Activated CD8-positive, alpha-beta T cell treated with anti-CD3 and anti-CD28 coated beads for 36 hours (primary cell): ENCODE data around the gene IGFL3. TPM values are rescaled to one million over a fixed set of nuclear protein-coding genes. Genes with fewer than 3 reads are reported as not detected.
"Not testable (repeated sequence)": the region's sequence is repeated elsewhere in the genome, so short reads cannot be mapped to it uniquely, and the experiment has no call there.

Experiments
- ATAC-seq: fragments of 200-7000 bp; cut with Tn5 transposase; one replicate; pipeline ENCODE4 v1.10.0; 2021; ENCODE audit warnings: mild to moderate bottlenecking, moderate library complexity
- CTCF ChIA-PET: fragments of 350-600 bp; sonication (Branson Sonifier 250); formaldehyde crosslinking; loops from one replicate; lab custom pipeline; 2021; ENCODE audit warnings: antibody characterized with exemption; lab: Charles Lee
- POLR2A ChIA-PET: fragments of 350-600 bp; sonication (Branson Sonifier 250); formaldehyde crosslinking; loops from one replicate; lab custom pipeline; 2021; ENCODE audit warnings: antibody characterized with exemption; lab: Charles Lee
- DNase-seq: peaks from one replicate; pipeline ENCODE4 v3.0.0-alpha.2; 2020
- H3K27ac Mint-ChIP-seq: one replicate; pipeline ENCODE4 v1.8.0; 2021; ENCODE audit warnings: mild to moderate bottlenecking, mixed read lengths
- H3K27me3 Mint-ChIP-seq: one replicate; pipeline ENCODE4 v1.8.0; 2021; ENCODE audit warnings: mixed read lengths
- H3K36me3 Mint-ChIP-seq: one replicate; pipeline ENCODE4 v1.8.0; 2021; ENCODE audit warnings: low read depth, mixed read lengths
- H3K4me1 Mint-ChIP-seq: one replicate; pipeline ENCODE4 v1.8.0; 2021; ENCODE audit warnings: low read depth, mixed read lengths
- H3K4me3 Mint-ChIP-seq: one replicate; pipeline ENCODE4 v1.8.0; 2021; ENCODE audit warnings: mild to moderate bottlenecking, moderate library complexity, mixed read lengths
- H3K9me3 Mint-ChIP-seq: one replicate; pipeline ENCODE4 v1.8.0; 2021; ENCODE audit warnings: mixed read lengths
- intact Hi-C: fragments of 100-400 bp; cut with micrococcal nuclease; formaldehyde crosslinking; loops from one replicate; pipeline ENCODE4 v1.10.0; 2022
- total RNA-seq, 2 experiments: library from RNA; stranded (reverse); gene quantifications; one replicate each; pipeline ENCODE4 v1.2.3, GENCODE V29; 2021
- TF ChIP-seq, protein P1 (sequence below): fragments of 200-600 bp; IDR thresholded peaks from one replicate; pipeline ENCODE4 v1.8.0; 2022; ENCODE audit warnings: antibody characterized with exemption, mild to moderate bottlenecking

The IGFL3 gene
- total RNA-seq, 2 experiments from 2014 or later, result not detected

DNA sequence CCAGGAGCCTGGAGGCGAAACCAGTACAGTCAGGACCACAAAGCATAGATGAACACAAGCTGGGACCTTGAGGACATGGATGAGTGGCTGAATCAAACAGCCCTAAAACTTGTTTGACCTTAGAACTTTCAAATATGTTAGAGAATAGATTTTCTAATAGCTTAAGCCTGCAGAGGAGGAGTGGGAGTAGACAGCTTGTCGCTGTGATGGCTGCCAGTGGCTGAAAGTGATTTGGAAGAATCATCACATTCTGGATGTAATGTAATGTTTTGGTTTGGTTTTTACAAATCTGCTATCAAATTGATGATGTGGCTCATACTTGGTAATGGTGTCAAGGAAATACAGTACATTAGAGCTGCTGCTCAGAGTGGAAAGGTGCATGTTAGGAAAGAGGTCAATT is 12.0 kb downstream of the IGFL3 start:
- H3K4me3 Mint-ChIP-seq, result no peak overlapping the region
- ATAC-seq (no peak), DNase-seq (no peak)
- peaks cover 44% of the 10 kb centered on the region for H3K27me3 Mint-ChIP-seq
- ChIA-PET POLR2A (no interaction called here), CTCF (interaction anchor here (1.2 to 1.9 kb wide), 2 partner anchors 30 to 63 kb away, joined by 4 read pairs; no protein-coding TSS in a partner anchor)
- no peaks in the 10 kb centered on the region for H3K36me3 Mint-ChIP-seq
- peaks cover 2% of the 10 kb centered on the region for H3K9me3 Mint-ChIP-seq
- no peak overlapping the region for H3K27ac Mint-ChIP-seq
- TF ChIP-seq, protein P1, sequence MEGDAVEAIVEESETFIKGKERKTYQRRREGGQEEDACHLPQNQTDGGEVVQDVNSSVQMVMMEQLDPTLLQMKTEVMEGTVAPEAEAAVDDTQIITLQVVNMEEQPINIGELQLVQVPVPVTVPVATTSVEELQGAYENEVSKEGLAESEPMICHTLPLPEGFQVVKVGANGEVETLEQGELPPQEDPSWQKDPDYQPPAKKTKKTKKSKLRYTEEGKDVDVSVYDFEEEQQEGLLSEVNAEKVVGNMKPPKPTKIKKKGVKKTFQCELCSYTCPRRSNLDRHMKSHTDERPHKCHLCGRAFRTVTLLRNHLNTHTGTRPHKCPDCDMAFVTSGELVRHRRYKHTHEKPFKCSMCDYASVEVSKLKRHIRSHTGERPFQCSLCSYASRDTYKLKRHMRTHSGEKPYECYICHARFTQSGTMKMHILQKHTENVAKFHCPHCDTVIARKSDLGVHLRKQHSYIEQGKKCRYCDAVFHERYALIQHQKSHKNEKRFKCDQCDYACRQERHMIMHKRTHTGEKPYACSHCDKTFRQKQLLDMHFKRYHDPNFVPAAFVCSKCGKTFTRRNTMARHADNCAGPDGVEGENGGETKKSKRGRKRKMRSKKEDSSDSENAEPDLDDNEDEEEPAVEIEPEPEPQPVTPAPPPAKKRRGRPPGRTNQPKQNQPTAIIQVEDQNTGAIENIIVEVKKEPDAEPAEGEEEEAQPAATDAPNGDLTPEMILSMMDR, result no peak
- intact Hi-C loops, result no loop called here
- H3K4me1 Mint-ChIP-seq, result peaks cover 19% of the 10 kb centered on the region

DNA sequence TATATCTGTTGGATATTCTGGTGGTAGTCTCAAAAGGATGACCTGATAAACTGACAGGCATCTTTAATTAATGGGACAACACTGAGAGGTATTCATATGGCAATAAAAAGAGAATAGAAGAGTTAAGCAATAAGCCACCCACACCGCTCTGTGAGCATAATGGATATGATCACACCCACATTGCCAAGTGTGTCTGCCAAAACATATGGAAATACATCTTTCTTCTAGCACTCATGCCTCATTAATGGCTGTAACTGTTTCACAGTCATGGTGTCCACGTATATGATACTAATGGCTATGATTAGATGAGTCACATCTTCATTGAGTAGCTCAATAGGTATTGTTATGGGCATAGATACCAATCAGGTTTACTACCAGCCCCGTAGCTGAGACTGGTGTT is 13.1 kb downstream of the IGFL3 start:
- DNase-seq (no peak), ATAC-seq (no peak)
- H3K27me3 Mint-ChIP-seq, result peaks cover 43% of the 10 kb centered on the region

DNA sequence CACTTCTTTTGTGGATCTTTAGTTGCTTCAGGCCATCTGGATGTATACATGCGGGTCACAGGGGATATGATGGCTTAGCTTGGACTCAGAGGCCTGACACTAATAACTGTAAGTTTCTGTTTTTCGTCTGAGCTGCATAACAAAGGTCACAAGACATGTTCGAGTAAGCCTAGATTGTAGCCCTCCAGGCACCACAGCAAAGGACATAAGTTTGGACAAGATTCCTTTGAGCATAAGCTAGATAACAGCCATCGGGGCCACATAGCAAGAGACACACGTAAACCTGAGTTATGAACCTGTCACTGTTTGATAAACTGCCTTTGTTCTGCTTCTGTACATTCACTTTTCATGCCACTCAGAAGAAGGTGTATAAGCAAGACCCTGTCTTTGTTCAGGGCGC is 14.6 kb downstream of the IGFL3 start:
- H3K27me3 Mint-ChIP-seq, result peaks cover 40% of the 10 kb centered on the region

More for the DNA sequence above, 13.1 kb downstream of the IGFL3 start:
- H3K36me3 Mint-ChIP-seq, result no peaks in the 10 kb centered on the region
- intact Hi-C loops, result no loop called here
- H3K9me3 Mint-ChIP-seq, result peaks cover 2% of the 10 kb centered on the region
- TF ChIP-seq, protein P1, result no peak
- H3K27ac Mint-ChIP-seq, result no peak overlapping the region
- no peak overlapping the region for H3K4me3 Mint-ChIP-seq
- ChIA-PET POLR2A (no interaction called here), CTCF (interaction anchor here (1.9 kb wide), 1 partner anchor 62 kb away, joined by 4 read pairs; no protein-coding TSS in a partner anchor)
- peaks cover 19% of the 10 kb centered on the region for H3K4me1 Mint-ChIP-seq

GRCh38 chr19:46107371-46107770 is 17.1 kb downstream of the IGFL3 start:
- POLR2A ChIA-PET, result no interaction called here

More for the DNA sequence above, 14.6 kb downstream of the IGFL3 start:
- Mint-ChIP-seq H3K36me3 (no peaks in the 10 kb centered on the region), H3K27ac (no peak overlapping the region), H3K4me1 (peaks cover 6% of the 10 kb centered on the region), H3K4me3 (no peak overlapping the region), H3K9me3 (peaks cover 2% of the 10 kb centered on the region)
- no peak for ATAC-seq
- ChIA-PET POLR2A (no interaction called here), CTCF (no interaction called here)
- intact Hi-C loops, result no loop called here
- no peak for DNase-seq
- TF ChIP-seq, protein P1, result no peak

GRCh38 chr19:46102333-46102732 is 22.2 kb downstream of the IGFL3 start:
- POLR2A ChIA-PET, ATAC-seq: not testable (repeated sequence)

More at GRCh38 chr19:46107371-46107770, 17.1 kb downstream of the IGFL3 start:
- intact Hi-C loops, result no loop called here
- no peaks in the 10 kb centered on the region for H3K36me3 Mint-ChIP-seq
- no peak overlapping the region for H3K4me3 Mint-ChIP-seq
- no peaks in the 10 kb centered on the region for H3K4me1 Mint-ChIP-seq
- TF ChIP-seq, protein P1, result no peak
- ATAC-seq (no peak), DNase-seq (no peak)
- H3K27me3 Mint-ChIP-seq, result peaks cover 15% of the 10 kb centered on the region
- no peak overlapping the region for H3K27ac Mint-ChIP-seq
- peaks cover 2% of the 10 kb centered on the region for H3K9me3 Mint-ChIP-seq
- CTCF ChIA-PET, result no interaction called here

More at GRCh38 chr19:46102333-46102732, 22.2 kb downstream of the IGFL3 start:
- H3K9me3 Mint-ChIP-seq, H3K4me1 Mint-ChIP-seq, H3K27ac Mint-ChIP-seq, DNase-seq, H3K4me3 Mint-ChIP-seq, H3K36me3 Mint-ChIP-seq, intact Hi-C loops: not testable (repeated sequence)
- H3K27me3 Mint-ChIP-seq, result peaks cover 22% of the 10 kb centered on the region
- CTCF ChIA-PET, result interaction anchor here (1.0 to 1.2 kb wide), 2 partner anchors 13 to 25 kb away, joined by 3 read pairs; no protein-coding TSS in a partner anchor
